HCT116 (cell line): Measurements from ENCODE around the gene HYAL4. TPM values are rescaled to one million over a fixed set of nuclear protein-coding genes. Genes with fewer than 3 reads are reported as not detected.

Source experiments
- ATAC-seq: fragments of 200-7000 bp; cut with Tn5 transposase; 2 replicates; pipeline ENCODE4 v1.9.1; 2020; ENCODE audit warnings: mild to moderate bottlenecking, moderate library complexity
- BruUV-seq: library from RNA; stranded (reverse); fragments of 400-500 nt; replicated peaks from 2 replicates; lab custom pipeline; 2021; lab: Mats Ljungman, UMichigan
- CTCF ChIA-PET: fragments of 300-600 bp; sonication (Branson Sonifier 250); formaldehyde crosslinking; loops from one replicate; lab custom pipeline; 2021; ENCODE audit warnings: antibody characterized with exemption; lab: Charles Lee
- POLR2A ChIA-PET: fragments of 300-600, 350-600 bp; sonication (Branson Sonifier 250); formaldehyde crosslinking; loops from one replicate; lab custom pipeline; 2021; ENCODE audit warnings: antibody characterized with exemption; lab: Charles Lee
- RAD21 ChIA-PET, 2 experiments: fragments of 300-600 bp; sonication (Branson Sonifier 250); formaldehyde crosslinking; loops; one replicate each; lab custom pipeline; 2023; ENCODE audit warnings: low total read pairs in 2 of 2; ENCODE audit not compliant: uncharacterized antibody in 2 of 2, unreplicated experiment in 2 of 2, low non-redundant PET in 1 of 2; lab: Charles Lee
- DNase-seq: peaks from one replicate; pipeline ENCODE4 v3.0.0-alpha.2; 2010; ENCODE audit warnings: low read depth, low spot score
- H2AFZ ChIP-seq: fragments of 200-600 bp; shearing (Covaris generic), sonication (generic); 2 replicates; pipeline ENCODE4 v1.6.1; 2017; ENCODE audit warnings: low read depth, mixed run types, mixed read lengths, antibody characterized with exemption, low read length; ENCODE audit not compliant: poor library complexity, severe bottlenecking
- H3K27ac ChIP-seq: 2 replicates; pipeline ENCODE4 v1.5.1; 2012; ENCODE audit warnings: low read depth, low read length
- H3K27me3 ChIP-seq: fragments of 200-600 bp; sonication (generic); 2 replicates; pipeline ENCODE4 v1.6.1; 2016; ENCODE audit warnings: mixed run types, low read length, mixed read lengths; ENCODE audit not compliant: insufficient read depth
- H3K36me3 ChIP-seq, 2 experiments: fragments of 200-500 bp in 1 of 2; fragments of 200-600 bp in 1 of 2; sonication (Bioruptor generic) in 1 of 2; sonication (generic) in 1 of 2; 2 replicates each; pipeline versions ENCODE4 v1.5.1 to v1.6.1; 2014 to 2016; ENCODE audit warnings: low read length in 2 of 2, inconsistent platforms in 1 of 2, mixed read lengths in 1 of 2, mixed run types in 1 of 2; ENCODE audit not compliant: insufficient read depth in 2 of 2, control insufficient read depth in 1 of 2
- H3K4me1 ChIP-seq, 2 experiments: fragments of 200-600 bp in 1 of 2; sonication (generic) in 1 of 2; 2 replicates each; pipeline versions ENCODE4 v1.5.1 to v1.6.1; 2012 to 2017; ENCODE audit warnings: low read length in 2 of 2, inconsistent platforms in 1 of 2, mild to moderate bottlenecking in 1 of 2, mixed read lengths in 1 of 2, mixed run types in 1 of 2, moderate library complexity in 1 of 2; ENCODE audit not compliant: insufficient read depth in 2 of 2, control insufficient read depth in 1 of 2
- H3K4me2 ChIP-seq: fragments of 200-600 bp; sonication (generic); 2 replicates; pipeline ENCODE4 v1.6.1; 2017; ENCODE audit warnings: mixed run types, low read length, mixed read lengths
- H3K4me3 ChIP-seq, 2 experiments: fragments of 200-600 bp in 1 of 2; sonication (generic) in 1 of 2; replicated peaks in 1 of 2; 2 replicates each; pipeline ENCODE4 v1.5.1; 2011 to 2016; ENCODE audit warnings: low read length in 2 of 2, control low read depth in 1 of 2, low read depth in 1 of 2, mild to moderate bottlenecking in 1 of 2, mixed read lengths in 1 of 2, mixed run types in 1 of 2
- H3K79me2 ChIP-seq: fragments of 200-600 bp; sonication (generic); 2 replicates; pipeline ENCODE4 v1.6.1; 2017; ENCODE audit warnings: mild to moderate bottlenecking, mixed run types, low read length, moderate library complexity, mixed read lengths; ENCODE audit not compliant: insufficient read depth
- H3K9ac ChIP-seq: fragments of 200-600 bp; sonication (generic); 2 replicates; pipeline ENCODE4 v1.6.1; 2016; ENCODE audit warnings: low read length, mixed read lengths
- H3K9me2 ChIP-seq: fragments of 200-600 bp; sonication (generic), shearing (Covaris generic); 2 replicates; pipeline ENCODE4 v1.6.1; 2017; ENCODE audit warnings: mixed run types, mild to moderate bottlenecking, moderate library complexity; ENCODE audit not compliant: insufficient read depth
- H3K9me3 ChIP-seq, 2 experiments: fragments of 200-500 bp in 1 of 2; fragments of 200-600 bp in 1 of 2; sonication (Bioruptor generic) in 1 of 2; sonication (generic) in 1 of 2; 2 replicates each; pipeline ENCODE4 v1.6.1; 2014 to 2017; ENCODE audit warnings: low read length in 2 of 2, mixed read lengths in 2 of 2, inconsistent platforms in 1 of 2, low read depth in 1 of 2, mild to moderate bottlenecking in 1 of 2, mixed run types in 1 of 2, moderate library complexity in 1 of 2; ENCODE audit not compliant: control insufficient read depth in 1 of 2, insufficient read depth in 1 of 2
- H4K20me1 ChIP-seq: fragments of 200-600 bp; sonication (generic), shearing (Covaris generic); 2 replicates; pipeline ENCODE4 v1.6.1; 2017; ENCODE audit warnings: mixed run types, mild to moderate bottlenecking, moderate library complexity; ENCODE audit not compliant: insufficient read depth
- ATF3 ChIP-seq: IDR thresholded peaks from 2 replicates; pipeline ENCODE4 v1.6.1; 2012
- CBX3 ChIP-seq: IDR thresholded peaks from 2 replicates; pipeline ENCODE4 v1.6.1; 2012; ENCODE audit warnings: low read depth
- CEBPB ChIP-seq: IDR thresholded peaks from 2 replicates; pipeline ENCODE4 v1.6.1; 2012; ENCODE audit warnings: low read depth
- CTCF ChIP-seq, 3 experiments: fragments of 200-600 bp in 1 of 3; sonication (generic) in 1 of 3; IDR thresholded peaks in 2 of 3; conservative IDR thresholded peaks in 1 of 3; 2 replicates each; pipeline ENCODE4 v1.5.1; 2012 to 2017; ENCODE audit warnings: low read depth in 2 of 3, low read length in 2 of 3, antibody characterized with exemption in 1 of 3, borderline replicate concordance in 1 of 3, control low read depth in 1 of 3, mild to moderate bottlenecking in 1 of 3, mixed read lengths in 1 of 3, mixed run types in 1 of 3, moderate library complexity in 1 of 3; ENCODE audit not compliant: insufficient read depth in 1 of 3
- ELF1 ChIP-seq: IDR thresholded peaks from 2 replicates; pipeline ENCODE4 v1.6.1; 2012; ENCODE audit warnings: low read depth, borderline replicate concordance
- EZH2 ChIP-seq: fragments of 200-600 bp; sonication (generic); IDR thresholded peaks from 2 replicates; pipeline ENCODE4 v1.6.1; 2017; ENCODE audit warnings: antibody characterized with exemption, mixed run types
- JUND ChIP-seq: IDR thresholded peaks from 2 replicates; pipeline ENCODE4 v1.6.1; 2012
- POLR2A ChIP-seq: IDR thresholded peaks from 2 replicates; pipeline ENCODE4 v1.7.0; 2011; ENCODE audit warnings: borderline replicate concordance; ENCODE audit not compliant: insufficient read depth, insufficient read length; ENCODE audit errors: extremely low read depth
- RAD21 ChIP-seq: IDR thresholded peaks from 2 replicates; pipeline ENCODE4 v1.6.1; 2012; ENCODE audit warnings: low read depth, mild to moderate bottlenecking
- SIN3A ChIP-seq: IDR thresholded peaks from 2 replicates; pipeline ENCODE4 v1.6.1; 2012; ENCODE audit warnings: low read depth
- SP1 ChIP-seq: IDR thresholded peaks from 2 replicates; pipeline ENCODE4 v1.6.1; 2012; ENCODE audit warnings: low read depth
- TCF7L2 ChIP-seq: IDR thresholded peaks from 2 replicates; pipeline ENCODE4 v1.7.0; 2011; ENCODE audit warnings: borderline replicate concordance, inconsistent platforms; ENCODE audit not compliant: insufficient read depth, insufficient read length; ENCODE audit errors: extremely low read depth
- YY1 ChIP-seq: IDR thresholded peaks from 2 replicates; pipeline ENCODE4 v1.6.1; 2011; ENCODE audit warnings: low read length, low read depth, moderate library complexity, mild to moderate bottlenecking; ENCODE audit not compliant: insufficient replicate concordance; ENCODE audit errors: extremely low read depth
- ZFX ChIP-seq: fragments of 450-650 bp; IDR thresholded peaks from 2 replicates; pipeline ENCODE4 v1.6.1; 2017
- ZNF274 ChIP-seq: fragments of 200-500 bp; sonication (Bioruptor generic); IDR thresholded peaks from 2 replicates; pipeline ENCODE4 v1.6.1; 2014; ENCODE audit warnings: mild to moderate bottlenecking, low read depth, low read length, inconsistent platforms
- intact Hi-C: fragments of 100-400 bp; cut with micrococcal nuclease; formaldehyde crosslinking; loops from 2 replicates; pipeline ENCODE4 v1.10.0; 2022
- total RNA-seq: library from RNA; stranded (reverse); gene quantifications from one replicate; pipeline ENCODE4 v1.2.1, GENCODE V29; 2021; ENCODE audit not compliant: unreplicated experiment

Gene HYAL4
- total RNA-seq, 1 experiment from 2014 or later = not detected

GRCh38 chr7:123824754-123825067 is 20.3 kb upstream of the HYAL4 start:
- Histone ChIP-seq H3K9me2 (no peaks in the 10 kb centered on the region; the same call in 1 of the 2 replicates), H4K20me1 (no peaks in the 10 kb centered on the region), H3K27ac (no peak overlapping the region), H3K9me3 (no peaks in the 10 kb centered on the region), H3K9ac (no peak overlapping the region), H3K4me1 (no peaks in the 10 kb centered on the region), H3K27me3 (no peaks in the 10 kb centered on the region), H3K4me2 (no peak overlapping the region), H3K4me3 (no peak overlapping the region), H3K36me3 (no peaks in the 10 kb centered on the region), H2AFZ (no peak overlapping the region), H3K79me2 (no peaks in the 10 kb centered on the region)
- CTCF ChIA-PET = no interaction called here
- no peak for DNase-seq
- RAD21 ChIA-PET = no interaction called here
- no TSS peak for BruUV-seq
- POLR2A ChIA-PET = no interaction called here
- TF ChIP-seq RAD21 (no peak), ZNF274 (no peak), ELF1 (no peak), EZH2 (no peak), SP1 (no peak), ATF3 (no peak), POLR2A (no peak), CTCF (IDR thresholded peaks at IDR 0.05 in 2 of 3, conservative IDR thresholded peaks at IDR 0.05 in 1 of 3; ENCODE audit: borderline replicate concordance in 1 of 3, insufficient read depth in 1 of 3, low read depth in 2 of 3, low read length in 2 of 3) (no peak), YY1 (no peak), ZFX (no peak), JUND (no peak), TCF7L2 (no peak), SIN3A (no peak), CBX3 (no peak), CEBPB (no peak)
- intact Hi-C loops = no loop called here
- ATAC-seq = no peak
